DND-41 (cell line): ENCODE measurements around the gene SLC39A3.

ENCODE experiments used
- EZH2 ChIP-seq: IDR thresholded peaks from 3 replicates; pipeline ENCODE4 v1.6.1; 2012; ENCODE audit warnings: borderline replicate concordance, low read depth, mild to moderate bottlenecking, moderate library complexity, low read length, inconsistent platforms; ENCODE audit not compliant: severe bottlenecking
- TF ChIP-seq, protein P1 (sequence below): IDR thresholded peaks from 2 replicates; pipeline ENCODE4 v1.5.1; 2012; ENCODE audit warnings: borderline replicate concordance, low read length, moderate library complexity, mild to moderate bottlenecking; ENCODE audit not compliant: poor library complexity, severe bottlenecking; ENCODE audit errors: extremely low read depth

GRCh38 chr19:2717638-2718541 lies 21.9 kb downstream of the SLC39A3 start:
- TF ChIP-seq, protein P1, sequence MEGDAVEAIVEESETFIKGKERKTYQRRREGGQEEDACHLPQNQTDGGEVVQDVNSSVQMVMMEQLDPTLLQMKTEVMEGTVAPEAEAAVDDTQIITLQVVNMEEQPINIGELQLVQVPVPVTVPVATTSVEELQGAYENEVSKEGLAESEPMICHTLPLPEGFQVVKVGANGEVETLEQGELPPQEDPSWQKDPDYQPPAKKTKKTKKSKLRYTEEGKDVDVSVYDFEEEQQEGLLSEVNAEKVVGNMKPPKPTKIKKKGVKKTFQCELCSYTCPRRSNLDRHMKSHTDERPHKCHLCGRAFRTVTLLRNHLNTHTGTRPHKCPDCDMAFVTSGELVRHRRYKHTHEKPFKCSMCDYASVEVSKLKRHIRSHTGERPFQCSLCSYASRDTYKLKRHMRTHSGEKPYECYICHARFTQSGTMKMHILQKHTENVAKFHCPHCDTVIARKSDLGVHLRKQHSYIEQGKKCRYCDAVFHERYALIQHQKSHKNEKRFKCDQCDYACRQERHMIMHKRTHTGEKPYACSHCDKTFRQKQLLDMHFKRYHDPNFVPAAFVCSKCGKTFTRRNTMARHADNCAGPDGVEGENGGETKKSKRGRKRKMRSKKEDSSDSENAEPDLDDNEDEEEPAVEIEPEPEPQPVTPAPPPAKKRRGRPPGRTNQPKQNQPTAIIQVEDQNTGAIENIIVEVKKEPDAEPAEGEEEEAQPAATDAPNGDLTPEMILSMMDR = no peak
- TF ChIP-seq EZH2 = no peak
